ENCODE measurements around the gene SH2D1B.
"Not testable (repeated sequence)": the region's sequence is repeated elsewhere in the genome, so short reads cannot be mapped to it uniquely, and the experiment has no call there.

Gene SH2D1B, protein sequence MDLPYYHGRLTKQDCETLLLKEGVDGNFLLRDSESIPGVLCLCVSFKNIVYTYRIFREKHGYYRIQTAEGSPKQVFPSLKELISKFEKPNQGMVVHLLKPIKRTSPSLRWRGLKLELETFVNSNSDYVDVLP

DNA sequence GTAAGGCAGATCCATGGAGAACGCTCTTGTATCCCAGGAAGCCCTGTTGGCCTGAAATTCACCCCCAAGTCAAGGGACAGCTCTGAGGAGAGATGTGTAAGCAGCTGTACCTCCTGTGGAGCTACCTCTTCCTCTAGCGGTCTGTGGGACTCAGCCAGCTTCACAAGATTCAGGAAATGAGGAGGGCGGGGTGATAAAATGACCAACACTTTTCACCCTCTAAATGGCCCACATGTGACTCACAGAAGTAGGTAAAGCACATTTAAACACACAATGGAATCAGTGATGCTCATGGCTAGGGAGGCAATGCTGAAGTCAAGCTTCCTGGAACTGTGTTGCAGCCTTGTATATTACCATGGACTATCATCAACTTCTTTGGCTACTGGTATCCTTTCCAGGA, at the start of gene SH2D1B:
TSS of gene SH2D1B (minus strand) at position 135 of the 400 bp plus-strand sequence. CDS start at position 15, 120 bp downstream.
- no peak for DNase-seq (ENCODE audit: low spot score)

DNA sequence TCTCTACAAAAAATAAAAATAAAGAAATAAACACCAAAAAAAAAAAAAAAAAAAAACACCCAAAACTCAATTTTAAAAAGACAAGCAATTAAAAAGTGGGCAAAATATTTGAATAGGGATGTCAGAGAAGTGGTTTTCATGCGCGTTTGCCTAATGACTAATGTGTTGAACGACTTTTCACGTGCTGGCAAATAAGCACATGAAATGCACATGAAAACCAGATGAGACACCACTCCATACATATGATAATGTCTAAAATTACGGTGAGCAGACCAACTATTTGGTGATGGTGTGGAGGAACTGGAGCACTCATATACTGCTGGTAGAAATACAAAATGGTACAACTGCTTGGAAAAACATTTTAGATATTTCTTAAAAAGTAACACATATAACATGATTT, 46.3 kb upstream of the SH2D1B start:
- peak; percentile 13 for DNase-seq (ENCODE audit: low spot score)

DNA sequence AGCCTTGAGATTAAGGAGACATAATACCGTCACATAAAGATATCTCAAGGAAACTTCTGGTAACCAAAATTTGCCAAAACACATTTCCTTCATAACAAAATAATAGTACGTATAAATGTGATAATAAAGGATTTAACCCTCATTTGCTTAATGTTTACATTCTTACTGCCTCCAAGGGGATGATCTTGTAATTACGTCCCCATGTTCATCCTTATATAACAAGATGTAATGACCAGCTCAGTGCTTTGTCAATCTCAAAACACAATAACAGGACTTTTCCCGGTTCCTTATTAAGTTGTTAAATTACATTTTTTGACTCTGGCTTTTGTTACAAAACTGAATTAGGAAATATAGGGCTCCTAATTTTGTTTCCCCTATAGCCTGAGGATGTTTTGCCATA, 44.4 kb upstream of the SH2D1B start:
- DNase-seq (ENCODE audit: low spot score) = no peak

DNA sequence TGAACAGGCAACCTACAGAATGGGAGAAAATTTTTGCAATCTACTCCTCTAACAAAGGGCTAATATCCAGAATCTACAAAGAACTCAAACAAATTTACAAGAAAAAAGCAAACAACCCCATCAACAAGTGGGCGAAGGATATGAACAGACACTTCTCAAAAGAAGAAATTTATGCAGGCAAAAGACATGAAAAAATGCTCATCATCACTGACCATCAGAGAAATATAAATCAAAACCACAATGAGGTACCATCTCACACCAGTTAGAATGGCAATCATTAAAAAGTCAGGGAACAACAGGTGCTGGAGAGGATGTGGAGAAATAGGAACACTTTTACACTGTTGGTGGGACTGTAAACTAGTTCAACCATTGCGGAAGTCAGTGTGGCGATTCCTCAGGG, 42.4 kb upstream of the SH2D1B start:
- not testable (repeated sequence) for DNase-seq (ENCODE audit: low spot score)

DNA sequence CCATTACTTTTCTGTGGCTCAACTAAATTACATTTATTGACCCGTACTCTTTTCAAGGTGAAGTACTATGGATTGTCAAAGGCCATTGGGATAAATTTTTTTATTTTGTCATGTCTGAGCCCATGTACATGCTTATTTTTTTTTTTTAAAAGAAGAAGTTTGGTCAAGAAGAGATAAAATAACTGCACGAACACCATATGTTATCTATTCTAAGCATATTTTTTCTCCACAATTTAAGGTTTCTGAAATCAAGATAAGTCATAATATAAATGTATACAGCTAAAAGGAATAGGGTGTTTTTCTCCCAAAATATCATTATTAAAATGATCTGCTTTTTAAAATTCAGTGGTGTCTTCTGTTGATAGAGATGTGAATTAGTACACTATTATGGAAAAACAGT, 35.0 kb upstream of the SH2D1B start:
- no peak for DNase-seq (ENCODE audit: low spot score)

DNA sequence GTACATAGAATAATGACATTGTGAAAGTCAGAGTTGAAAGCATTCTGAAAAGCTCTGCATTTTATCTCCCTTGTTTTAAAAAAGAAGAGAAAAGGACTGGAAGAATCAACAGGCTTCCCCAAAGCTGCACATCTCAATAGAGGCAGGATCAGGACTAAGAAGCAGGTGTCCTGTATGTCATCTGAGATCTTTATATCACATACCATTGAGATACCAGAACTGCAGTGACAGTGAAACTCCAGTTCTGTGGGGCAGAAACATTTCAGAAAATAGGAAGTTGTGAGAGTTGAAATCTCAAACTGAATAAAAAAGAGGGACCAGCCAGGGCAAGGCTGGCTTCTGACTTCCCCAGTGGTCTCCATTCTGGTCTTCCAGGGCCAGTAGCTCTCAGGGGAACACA, 33.0 kb upstream of the SH2D1B start:
- no peak for DNase-seq (ENCODE audit: low spot score)

DNA sequence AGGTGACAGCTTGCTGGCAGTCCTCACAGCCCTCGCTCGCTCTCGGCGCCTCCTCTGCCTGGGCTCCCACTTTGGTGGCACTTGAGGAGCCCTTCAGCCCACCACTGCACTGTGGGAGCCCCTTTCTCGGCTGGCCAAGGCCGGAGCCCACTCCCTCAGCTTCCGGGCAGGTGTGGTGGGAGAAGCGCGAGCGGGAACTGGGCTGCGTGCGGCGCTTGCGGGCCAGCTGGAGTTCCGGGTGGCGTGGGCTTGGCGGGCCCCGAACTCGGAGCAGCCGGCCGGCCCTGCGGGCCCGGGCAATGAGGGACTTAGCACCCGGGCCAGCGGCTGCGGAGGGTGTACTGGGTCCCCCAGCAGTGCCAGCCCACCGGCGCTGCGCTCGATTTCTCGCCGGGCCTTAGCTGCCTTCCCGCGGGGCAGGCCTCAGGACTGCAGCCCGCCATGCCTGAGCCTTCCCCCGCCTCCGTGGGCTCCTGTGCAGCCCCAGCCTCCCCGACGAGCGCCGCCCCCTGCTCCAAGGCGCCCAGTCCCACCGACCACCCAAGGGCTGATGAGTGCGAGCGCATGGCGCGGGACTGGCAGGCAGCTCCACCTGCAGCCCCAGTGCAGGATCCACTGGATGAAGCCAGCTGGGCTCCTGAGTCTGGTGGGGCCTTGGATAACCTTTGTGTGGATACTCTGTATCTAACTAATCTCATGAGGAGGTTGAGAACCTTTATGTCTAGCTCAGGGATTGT, 21.2 kb upstream of the SH2D1B start:
- not testable (repeated sequence) for DNase-seq (ENCODE audit: low spot score)

DNA sequence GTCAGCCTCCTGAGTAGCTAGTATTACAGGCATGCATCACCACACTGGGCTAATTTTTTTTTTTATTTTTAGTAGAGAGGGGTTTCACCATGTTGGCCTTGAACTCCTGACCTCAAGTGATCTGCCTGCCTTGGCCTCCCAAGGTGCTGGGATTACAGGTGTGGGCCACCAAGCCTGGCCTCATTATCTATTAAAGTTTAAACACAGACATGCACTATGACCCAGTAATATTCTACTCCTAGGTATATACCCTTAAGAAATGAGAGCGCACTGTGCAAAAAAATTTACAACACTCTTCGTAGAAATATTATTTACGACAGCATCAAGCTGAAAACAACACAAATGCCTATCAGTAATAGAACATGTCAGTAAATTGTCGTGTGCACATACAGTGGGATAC, 18.6 kb upstream of the SH2D1B start:
- DNase-seq (ENCODE audit: low spot score) = no peak

DNA sequence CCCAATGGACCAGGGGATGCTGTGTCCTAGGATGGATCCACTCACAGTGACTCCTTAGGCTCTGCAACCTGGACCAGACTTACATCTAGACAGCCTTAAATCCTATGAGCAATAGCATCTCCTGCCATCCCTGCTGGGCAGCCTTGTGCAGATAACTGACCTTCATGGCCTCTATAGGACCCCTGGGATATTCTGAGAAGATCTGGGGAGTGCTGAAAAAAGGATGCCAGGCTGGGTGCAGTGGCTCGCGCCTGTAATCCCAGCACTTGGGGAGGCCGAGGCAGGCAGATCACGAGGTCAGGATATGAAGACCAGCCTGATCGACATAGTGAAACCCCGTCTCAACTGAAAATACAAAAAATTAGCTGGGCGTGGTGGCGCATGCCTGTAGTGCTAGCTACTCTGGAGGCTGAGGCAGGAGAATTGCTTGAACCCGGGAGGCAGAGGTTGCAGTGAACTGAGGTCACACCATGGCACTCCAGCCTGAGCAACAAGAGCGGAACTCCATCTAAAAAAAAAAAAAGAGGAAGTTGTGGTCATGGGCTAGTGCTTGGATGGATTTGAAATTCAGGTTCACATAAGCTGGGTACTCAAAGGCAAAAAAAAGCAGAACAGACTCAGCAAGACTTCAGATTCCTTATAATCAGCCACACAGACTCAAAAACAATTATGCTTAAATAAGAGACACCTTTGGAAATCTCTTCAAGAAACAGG, 10.9 kb upstream of the SH2D1B start:
- no peak for DNase-seq (ENCODE audit: low spot score)

DNA sequence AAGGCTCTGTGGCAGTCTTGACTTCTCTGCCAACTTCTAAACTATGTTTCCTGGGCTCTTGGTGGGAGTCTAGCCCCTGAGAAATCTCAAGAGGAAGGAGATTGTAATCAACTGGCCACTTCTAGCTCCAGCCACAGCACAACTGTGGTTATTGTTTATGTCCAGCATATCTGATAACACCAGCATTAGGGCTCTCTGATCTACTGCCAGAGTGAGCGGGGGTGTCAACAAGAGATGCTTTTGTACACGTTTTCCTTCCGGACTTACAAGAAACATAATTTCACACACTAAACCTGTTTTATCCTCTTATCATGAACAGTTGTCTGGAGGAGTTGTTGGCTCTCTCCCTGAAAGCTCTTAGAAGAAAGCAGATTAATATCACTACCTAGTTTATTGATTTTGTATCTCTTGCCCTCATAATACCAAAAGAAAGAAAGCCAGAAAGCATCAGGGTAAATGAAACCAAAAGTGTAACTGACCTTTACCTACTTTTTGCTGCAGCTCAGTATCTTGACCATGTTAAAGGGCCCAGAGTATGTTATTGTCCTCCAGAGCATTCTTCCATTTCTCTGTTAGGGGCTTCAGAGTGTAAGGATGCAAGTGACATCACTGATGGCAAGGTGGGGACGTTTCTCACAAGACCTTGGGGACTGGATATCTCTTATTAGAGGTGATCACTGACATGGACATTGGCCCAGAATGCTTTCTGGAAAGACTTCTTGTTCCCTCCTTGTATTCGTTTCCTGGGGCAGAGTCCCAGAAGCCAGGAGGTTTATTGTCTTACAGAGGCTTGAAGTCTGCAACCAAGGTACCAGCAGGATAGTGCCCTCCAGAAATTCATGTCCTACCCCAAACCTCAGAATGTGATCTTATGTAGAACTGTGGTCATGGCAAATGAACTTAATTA, 9.6 kb upstream of the SH2D1B start:
- no peak for DNase-seq (ENCODE audit: low spot score)

DNA sequence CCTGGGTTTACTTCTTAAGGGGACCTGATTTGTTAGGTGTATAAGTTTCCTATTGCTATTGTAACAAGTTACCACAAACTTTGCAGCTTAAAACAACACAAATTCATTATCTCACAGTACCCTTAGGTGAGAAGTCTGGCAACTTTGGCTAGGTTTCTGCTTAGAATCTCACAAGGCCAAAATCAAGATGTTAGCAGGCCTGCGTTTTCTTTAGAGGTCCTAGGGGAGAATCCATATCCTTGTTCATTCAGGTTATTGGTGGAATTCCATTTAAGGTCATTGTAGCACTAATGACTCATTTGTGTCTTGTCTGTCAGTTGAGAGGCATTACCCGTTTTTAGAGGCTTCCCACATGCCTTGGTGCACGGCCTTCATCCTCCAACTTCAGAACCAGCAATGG, 8.2 kb upstream of the SH2D1B start:
- DNase-seq (ENCODE audit: low spot score) = no peak

DNA sequence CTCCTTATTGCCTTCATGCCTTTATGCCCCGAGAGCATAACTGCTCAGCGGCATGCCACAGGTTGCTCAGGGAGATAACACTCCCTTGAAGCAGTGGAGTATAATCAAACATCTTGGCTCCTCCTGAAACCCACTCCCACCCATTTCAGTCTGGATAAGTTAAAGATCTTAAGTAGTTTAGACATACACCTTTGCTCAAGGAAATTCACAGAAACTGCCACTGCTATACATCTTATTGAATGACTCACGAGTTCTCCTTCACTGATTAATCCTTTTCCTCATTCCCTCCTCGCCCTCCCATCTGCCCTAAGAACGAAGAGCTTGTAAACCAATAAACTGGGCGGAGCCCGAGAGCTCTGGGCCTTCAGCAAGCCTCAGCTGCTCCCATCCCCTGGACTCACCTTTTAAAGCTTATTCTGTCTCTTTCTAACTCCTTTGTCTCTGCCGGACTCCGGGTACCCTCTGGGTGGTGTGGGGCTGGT, 7.6 kb upstream of the SH2D1B start:
- DNase-seq (ENCODE audit: low spot score) = not testable (repeated sequence)

DNA sequence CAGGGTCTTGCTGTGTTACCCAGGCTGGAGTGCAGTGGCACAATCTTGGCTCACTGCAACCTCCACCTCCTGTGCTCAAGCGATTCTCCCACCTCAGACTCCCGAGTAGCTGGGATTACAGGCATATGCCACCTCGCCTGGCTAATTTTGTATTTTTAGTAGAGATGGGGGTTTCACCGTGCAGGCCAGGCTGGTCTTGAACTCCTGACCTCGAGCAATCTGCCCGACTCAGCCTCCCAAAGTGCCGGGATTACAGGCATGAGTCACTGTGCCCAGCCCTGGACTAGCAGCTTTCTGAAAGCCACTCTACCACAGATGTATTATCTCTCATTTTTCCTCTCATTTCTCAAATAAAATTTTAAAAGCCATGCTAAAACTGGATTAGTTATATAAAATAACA, 6.6 kb upstream of the SH2D1B start:
- not testable (repeated sequence) for DNase-seq (ENCODE audit: low spot score)

DNA sequence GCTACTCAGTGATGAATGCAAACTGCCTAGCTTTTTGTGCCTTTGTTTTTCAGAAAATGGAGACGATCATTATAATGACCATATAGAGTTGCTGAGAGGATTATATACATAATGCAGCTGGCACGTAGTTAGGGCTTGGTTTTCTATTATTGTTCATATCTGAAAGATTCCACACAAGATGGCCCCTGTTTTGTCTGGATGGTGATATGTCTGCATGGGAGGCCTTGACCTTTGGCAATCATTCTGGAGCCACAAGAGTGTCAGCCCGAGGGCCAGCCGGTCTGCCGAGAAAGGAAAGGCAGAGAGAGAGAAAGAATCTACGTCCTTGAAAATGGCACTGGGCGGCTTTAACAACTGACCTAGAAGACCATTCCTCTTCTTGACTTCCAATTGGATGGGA, 5.7 kb upstream of the SH2D1B start:
- no peak for DNase-seq (ENCODE audit: low spot score)

DNA sequence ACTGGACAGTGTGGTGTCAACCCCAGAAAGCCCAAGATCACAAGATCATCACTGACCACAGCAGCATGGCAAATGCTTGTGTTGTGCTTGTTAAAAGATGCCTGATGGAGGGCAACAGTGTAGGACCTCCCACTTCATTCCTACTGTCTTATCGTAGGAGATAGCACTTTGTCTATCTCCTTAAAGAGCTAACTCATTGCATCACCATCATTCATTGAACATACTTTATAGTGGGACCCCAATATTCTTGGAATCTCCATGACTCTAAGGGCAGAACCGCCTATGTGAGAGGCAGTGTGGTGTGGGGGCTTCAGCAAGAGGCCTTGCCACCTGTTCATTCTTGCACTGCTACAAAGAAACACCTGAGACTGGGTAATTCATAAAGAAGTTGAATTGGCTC, 5.0 kb upstream of the SH2D1B start:
- DNase-seq (ENCODE audit: low spot score) = no peak

DNA sequence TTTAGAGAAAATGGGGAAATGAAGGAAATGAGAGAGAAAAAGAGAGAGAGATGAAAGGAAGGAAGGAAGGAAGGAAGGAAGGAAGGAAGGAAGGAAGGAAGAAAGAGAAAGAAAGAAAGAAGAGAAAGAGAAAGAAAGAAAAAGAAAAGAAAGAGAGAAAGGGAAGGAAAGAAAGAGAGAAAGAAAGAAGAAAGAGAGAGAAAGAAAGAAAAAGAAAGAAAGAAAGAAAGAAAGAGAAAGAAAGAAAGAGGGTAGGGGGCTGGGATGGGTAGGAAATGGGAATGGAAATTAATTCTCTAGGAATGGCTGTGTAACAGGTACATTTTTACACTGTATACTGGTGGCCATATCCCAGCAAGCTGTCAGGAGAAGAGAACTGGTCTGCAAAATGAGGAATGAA, 4.3 kb upstream of the SH2D1B start:
- DNase-seq (ENCODE audit: low spot score) = no peak

DNA sequence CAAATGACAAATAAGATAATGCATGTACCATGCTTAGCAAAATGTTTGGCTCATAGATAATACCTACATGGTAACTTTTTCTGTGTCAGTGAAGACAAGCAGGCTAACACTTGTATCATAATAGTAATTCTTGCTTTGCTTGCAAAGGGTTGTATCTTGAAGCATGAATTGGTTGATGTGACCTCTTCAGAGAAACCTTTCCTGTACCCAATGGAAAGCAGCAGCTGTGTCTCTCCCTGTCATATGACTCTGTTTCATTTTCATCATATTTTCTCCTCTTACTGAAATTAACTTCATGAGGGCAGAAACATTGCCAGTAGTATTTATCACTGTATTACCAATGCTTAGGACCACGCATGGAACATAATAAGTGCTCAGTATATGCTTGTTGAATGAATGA, 4.4 kb downstream of the SH2D1B start:
- no peak for DNase-seq (ENCODE audit: low spot score)

DNA sequence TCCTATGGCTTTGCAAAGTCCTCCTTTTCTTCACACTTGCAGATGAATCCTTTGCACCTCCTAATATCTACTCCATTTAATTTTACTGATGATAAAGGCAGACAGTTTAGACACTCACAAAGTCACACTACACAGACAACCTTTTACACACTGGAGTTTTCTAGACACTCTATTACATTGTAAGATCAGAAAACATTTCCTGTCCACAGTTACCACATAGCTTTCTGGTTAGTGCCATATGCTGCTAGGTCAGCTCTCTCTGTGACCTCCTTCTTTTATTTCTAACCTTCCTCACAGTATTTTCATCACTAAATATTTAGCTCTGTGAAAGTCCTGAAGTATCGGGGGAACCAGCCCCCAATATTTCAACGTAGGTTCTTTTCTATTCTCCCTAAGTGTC, 5.1 kb downstream of the SH2D1B start:
- DNase-seq (ENCODE audit: low spot score) = no peak

DNA sequence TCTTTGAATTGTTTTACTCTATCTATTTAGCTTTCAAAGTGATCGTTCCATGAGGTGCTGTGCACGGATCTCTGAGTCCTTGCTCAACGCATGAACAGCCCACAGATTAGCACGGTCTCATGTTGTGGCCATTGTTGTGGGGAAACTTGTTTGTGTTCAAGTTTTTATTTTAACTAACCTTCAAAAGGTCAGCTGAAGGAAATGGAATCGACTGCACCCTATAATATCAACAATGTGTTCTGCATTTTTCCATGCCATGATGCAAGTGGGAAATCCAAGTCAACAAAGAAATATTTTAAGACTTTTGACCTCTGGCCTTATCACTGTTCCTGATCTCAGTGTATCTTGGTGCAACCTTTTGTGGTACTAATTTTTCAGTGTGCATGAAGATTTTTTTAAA, 6.1 kb downstream of the SH2D1B start:
- no peak for DNase-seq (ENCODE audit: low spot score)

DNA sequence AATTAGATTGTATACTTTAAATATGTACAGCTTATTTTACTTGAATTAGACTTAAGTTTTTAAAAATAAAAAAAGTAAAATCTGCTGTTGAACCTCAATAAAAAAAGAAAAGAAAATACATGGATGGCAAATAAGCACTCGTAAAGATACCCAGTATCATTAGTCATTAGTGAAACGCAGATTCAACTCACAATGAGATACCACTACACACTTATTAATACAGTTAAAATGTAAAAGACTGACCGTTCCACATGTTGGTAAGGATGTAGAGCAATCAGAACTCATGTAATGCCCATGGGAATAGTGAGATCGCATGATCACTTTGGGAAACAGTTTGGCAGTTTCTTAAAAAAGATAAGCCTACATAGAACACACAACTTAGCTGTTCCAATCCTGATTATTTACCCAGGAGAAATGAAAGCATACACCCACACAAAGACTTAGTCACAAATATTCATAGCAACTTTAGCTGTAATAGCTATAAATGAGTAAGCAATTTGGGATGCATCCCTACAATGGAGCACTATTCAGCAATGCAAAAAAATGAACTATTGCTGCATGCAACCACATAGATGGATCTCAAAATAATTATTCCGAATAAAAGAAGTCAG, 7.3 kb downstream of the SH2D1B start:
- peak; percentile 12 for DNase-seq (ENCODE audit: low spot score)

DNA sequence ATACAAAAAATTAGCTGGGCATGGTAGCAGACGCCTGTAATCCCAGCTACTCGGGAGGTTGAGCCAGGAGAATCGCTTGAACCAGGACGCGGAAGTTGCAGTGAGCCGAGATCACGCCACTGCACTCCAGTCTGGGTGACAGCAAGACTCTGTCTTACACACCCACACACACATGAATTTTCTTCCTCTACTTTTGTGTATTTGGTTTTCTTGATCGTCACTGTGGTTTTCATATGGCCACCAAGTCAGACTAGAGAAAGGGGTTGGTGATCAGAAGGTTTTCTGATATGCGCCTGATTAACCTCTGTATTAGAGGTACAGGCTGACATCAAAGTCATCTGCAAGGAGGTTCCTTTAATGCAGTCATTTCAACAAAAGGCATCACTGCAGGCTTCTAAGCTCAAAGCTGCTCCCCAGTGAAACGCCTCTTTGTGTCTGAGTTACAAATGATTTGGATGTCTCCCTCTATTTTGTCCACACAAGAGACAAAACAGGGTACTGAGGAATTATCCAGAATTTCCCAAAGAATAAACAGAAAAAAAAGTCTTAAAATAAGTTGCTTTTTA, 11.1 kb downstream of the SH2D1B start:
- no peak for DNase-seq (ENCODE audit: low spot score)
